T-cell (primary cell): Measurements from ENCODE around the gene CERS6. TPM values are rescaled to one million over a fixed set of nuclear protein-coding genes. Genes with fewer than 3 reads are reported as not detected.
A peak's percentile ranks its signal among the peaks of the same experiment; 100 is the strongest.
"Not testable (repeated sequence)": the region's sequence is repeated elsewhere in the genome, so short reads cannot be mapped to it uniquely, and the experiment has no call there.

ENCODE experiments used
- ATAC-seq, 4 experiments: fragments of 200-7000 bp in 3 of 4; fragments of 150-1000 bp in 1 of 4; cut with Tn5 transposase; replicated peaks in 1 of 4; 1 replicate in 3 of 4; 2 replicates in 1 of 4; pipeline ENCODE4 v1.10.0; 2021; ENCODE audit warnings: moderate library complexity in 3 of 4, mild to moderate bottlenecking in 2 of 4, moderate number of reproducible peaks in 1 of 4
- CTCF ChIA-PET, 2 donors: fragments of 300-600 bp; sonication (Branson Sonifier 250); formaldehyde crosslinking; loops; one replicate each; lab custom pipeline; 2022; ENCODE audit warnings: antibody characterized with exemption in 2 of 2; lab: Charles Lee
- POLR2A ChIA-PET, 2 donors: fragments of 300-600 bp; sonication (Branson Sonifier 250); formaldehyde crosslinking; loops; one replicate each; lab custom pipeline; 2022; ENCODE audit warnings: antibody characterized with exemption in 2 of 2; lab: Charles Lee
- DNase-seq, 35 experiments: peaks; one replicate each; pipeline versions ENCODE4 v3.0.0 to v3.0.0-alpha.2; 2013 to 2023
- H3K27ac ChIP-seq: one replicate; pipeline ENCODE4 v1.5.1; 2013; ENCODE audit warnings: low read length
- H3K27me3 ChIP-seq, 2 experiments: replicated peaks in 1 of 2; 1 replicate in 1 of 2; 2 replicates in 1 of 2; pipeline versions ENCODE4 v1.6.1 to v1.7.0; 2013; ENCODE audit warnings: low read length in 1 of 2, mixed read lengths in 1 of 2; ENCODE audit not compliant: control insufficient read depth in 2 of 2, insufficient read depth in 2 of 2; ENCODE audit errors: extremely low read depth in 1 of 2
- H3K36me3 ChIP-seq, 2 donors: 1 replicate in 1 of 2; 2 replicates in 1 of 2; pipeline versions ENCODE4 v1.6.1 to v1.7.0; 2013; ENCODE audit warnings: low read length in 1 of 2; ENCODE audit not compliant: control insufficient read depth in 2 of 2, insufficient read depth in 1 of 2; ENCODE audit errors: extremely low read depth in 1 of 2
- H3K4me1 ChIP-seq, 2 experiments: 1 replicate in 1 of 2; 2 replicates in 1 of 2; pipeline versions ENCODE4 v1.6.1 to v1.7.0; 2013; ENCODE audit warnings: low read length in 2 of 2, mixed read lengths in 1 of 2; ENCODE audit not compliant: insufficient read depth in 2 of 2, control insufficient read depth in 1 of 2; ENCODE audit errors: extremely low read depth in 1 of 2
- H3K4me3 ChIP-seq, 2 donors: 1 replicate in 1 of 2; 2 replicates in 1 of 2; pipeline versions ENCODE4 v1.5.1 to v1.7.0; 2013; ENCODE audit warnings: mild to moderate bottlenecking in 2 of 2, low read length in 1 of 2, moderate library complexity in 1 of 2; ENCODE audit not compliant: control insufficient read depth in 1 of 2; ENCODE audit errors: extremely low read depth in 1 of 2
- H3K9me3 ChIP-seq: 2 replicates; pipeline ENCODE4 v1.7.0; 2013
- H3K27ac Mint-ChIP-seq, 2 donors: one replicate each; pipeline ENCODE4 v1.8.0; 2020 to 2021; ENCODE audit warnings: mild to moderate bottlenecking in 2 of 2, mixed read lengths in 2 of 2
- H3K27me3 Mint-ChIP-seq, 2 donors: one replicate each; pipeline ENCODE4 v1.8.0; 2021 to 2022; ENCODE audit warnings: mixed read lengths in 2 of 2
- H3K36me3 Mint-ChIP-seq: one replicate; pipeline ENCODE4 v1.8.0; 2021; ENCODE audit warnings: mixed read lengths
- H3K4me1 Mint-ChIP-seq, 3 donors: one replicate each; pipeline ENCODE4 v1.8.0; 2020 to 2022; ENCODE audit warnings: mixed read lengths in 3 of 3, mild to moderate bottlenecking in 1 of 3
- H3K4me3 Mint-ChIP-seq, 3 donors: one replicate each; pipeline ENCODE4 v1.8.0; 2020 to 2022; ENCODE audit warnings: mild to moderate bottlenecking in 3 of 3, mixed read lengths in 3 of 3, moderate library complexity in 3 of 3
- H3K9me3 Mint-ChIP-seq, 3 donors: one replicate each; pipeline ENCODE4 v1.8.0; 2020 to 2022; ENCODE audit warnings: mixed read lengths in 3 of 3
- WGBS: methylation state at CpG from one replicate; pipeline ENCODE4 v1.1.5; 2013; ENCODE audit warnings: missing lambda C conversion rate; ENCODE audit not compliant: insufficient coverage; 5-methylcytosine and 5-hydroxymethylcytosine counted together
- total RNA-seq, 35 experiments: library from RNA in 6 of 35; stranded (reverse) in 6 of 35; fragments of 120-200 nt in 1 of 35; gene quantifications; one replicate each; pipeline versions ENCODE4 v1.2.1 to v1.2.4 and lab custom pipeline; 2013 to 2026

CERS6 gene
- total RNA-seq, 5 donors from 2014 or later (not counting 1 experiment from before 2014, with no cell fraction given), result 11.1 to 20.3 (median 13.6) TPM

- H3K27me3 Mint-ChIP-seq, POLR2A ChIA-PET, H3K9me3 Mint-ChIP-seq, H3K9me3 ChIP-seq, H3K27ac Mint-ChIP-seq, H3K4me1 ChIP-seq, H3K27me3 ChIP-seq, H3K27ac ChIP-seq, CTCF ChIA-PET, DNase-seq, H3K36me3 Mint-ChIP-seq, ATAC-seq, H3K4me3 Mint-ChIP-seq, H3K4me3 ChIP-seq, H3K36me3 ChIP-seq: not testable (repeated sequence)
- WGBS, result no CpG with 5 or more reads among the region's 2 CpGs
- peaks cover 42 to 79% (median 54%) of the 10 kb centered on the region in 3 donors for H3K4me1 Mint-ChIP-seq
Observed at GRCh38 chr2:168502852-168503251, 46.8 kb downstream of the CERS6 start.

DNA sequence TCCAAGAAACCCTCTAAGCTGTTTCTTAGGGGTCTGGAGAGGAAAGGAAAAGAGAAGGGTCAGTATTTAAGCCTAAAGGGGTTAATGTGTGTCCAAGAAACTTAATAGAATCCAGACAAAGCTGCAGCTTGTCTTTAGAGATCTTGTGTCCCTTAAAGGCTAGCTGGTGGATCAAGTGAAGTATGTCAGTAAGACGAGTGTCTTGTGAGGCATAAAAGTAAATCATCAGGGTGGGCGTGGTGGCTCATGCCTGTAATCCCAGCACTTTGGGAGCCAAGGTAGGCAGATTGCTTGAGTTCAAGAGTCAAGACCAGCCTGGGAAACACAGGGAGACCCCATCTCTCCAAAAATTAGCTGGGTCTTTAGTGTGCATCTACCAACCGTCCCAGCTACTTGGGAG lies 47.8 kb downstream of the CERS6 start:
- ATAC-seq, result no peak
- no peak overlapping the region for H3K27ac ChIP-seq
- Mint-ChIP-seq H3K9me3 (peaks cover 0 to 7% (median 3%) of the 10 kb centered on the region in 3 donors), H3K4me3 (no peak overlapping the region), H3K4me1 (peaks cover 43 to 81% (median 53%) of the 10 kb centered on the region in 3 donors), H3K27me3 (no peaks in the 10 kb centered on the region), H3K36me3 (peaks cover 10% of the 10 kb centered on the region), H3K27ac (no peak overlapping the region)
- no peaks in the 10 kb centered on the region for H3K36me3 ChIP-seq
- no peak for DNase-seq
- H3K4me3 ChIP-seq, result no peak overlapping the region
- H3K9me3 ChIP-seq, result no peaks in the 10 kb centered on the region
- H3K4me1 ChIP-seq, result no peaks in the 10 kb centered on the region
- no peaks in the 10 kb centered on the region for H3K27me3 ChIP-seq
- CTCF ChIA-PET, result interaction anchor here in 1 of 2 donors (0.7 kb wide), 1 partner anchor 94 kb away, joined by 3 read pairs; no protein-coding TSS in a partner anchor
- 80% methylated on average over 2 of the region's 3 CpGs for WGBS
- POLR2A ChIA-PET, result no interaction called here

DNA sequence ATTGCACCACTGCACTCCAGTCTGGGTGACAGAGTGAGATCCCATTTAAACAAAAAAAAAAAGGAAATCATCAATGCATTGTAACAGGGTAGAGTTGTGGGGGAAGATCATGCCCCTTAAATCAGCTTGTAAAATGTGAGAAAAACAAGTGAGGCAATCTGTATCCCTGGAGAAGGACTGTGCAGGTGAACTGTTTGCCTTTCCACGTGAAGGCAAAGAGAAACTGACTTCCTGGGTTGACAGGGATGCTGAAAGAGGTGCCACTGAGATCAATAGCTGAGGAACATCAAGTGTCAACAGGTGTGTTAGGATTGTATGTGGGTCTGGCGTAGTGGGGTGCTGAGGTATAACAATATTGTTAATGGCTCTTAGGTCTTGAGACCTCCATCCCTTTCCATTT lies 48.3 kb downstream of the CERS6 start:
- Mint-ChIP-seq H3K27ac (no peak overlapping the region), H3K4me3 (no peak overlapping the region), H3K4me1 (peaks cover 44 to 80% (median 53%) of the 10 kb centered on the region in 3 donors), H3K27me3 (no peaks in the 10 kb centered on the region), H3K36me3 (peaks cover 10% of the 10 kb centered on the region), H3K9me3 (peaks cover 0 to 7% (median 3%) of the 10 kb centered on the region in 3 donors)
- 50% methylated on average over 1 of the region's 2 CpGs for WGBS
- CTCF ChIA-PET, result interaction anchor here in 1 of 2 donors (0.7 kb wide), 2 partner anchors 94 to 150 kb away, joined by 3 read pairs; no protein-coding TSS in a partner anchor
- Histone ChIP-seq H3K4me3 (no peak overlapping the region), H3K27ac (no peak overlapping the region), H3K9me3 (no peaks in the 10 kb centered on the region), H3K4me1 (no peaks in the 10 kb centered on the region), H3K36me3 (no peaks in the 10 kb centered on the region), H3K27me3 (no peaks in the 10 kb centered on the region)
- ATAC-seq (no peak), DNase-seq (no peak)
- POLR2A ChIA-PET, result no interaction called here

GRCh38 chr2:168510125-168510756 lies 54.2 kb downstream of the CERS6 start:
- Histone ChIP-seq H3K27ac (no peak overlapping the region), H3K27me3 (no peaks in the 10 kb centered on the region), H3K4me3 (no peak overlapping the region), H3K4me1 (no peaks in the 10 kb centered on the region), H3K36me3 (no peaks in the 10 kb centered on the region), H3K9me3 (no peaks in the 10 kb centered on the region)
- Mint-ChIP-seq H3K4me3 (no peak overlapping the region), H3K4me1 (peaks cover 49 to 65% (median 63%) of the 10 kb centered on the region in 3 donors), H3K27me3 (no peaks in the 10 kb centered on the region), H3K36me3 (peaks cover 17% of the 10 kb centered on the region), H3K27ac (no peak overlapping the region), H3K9me3 (no peaks in the 10 kb centered on the region)
- DNase-seq, result no peak
- no peak for ATAC-seq
- 83% methylated on average over 2 of the region's 6 CpGs for WGBS
- ChIA-PET CTCF (no interaction called here), POLR2A (no interaction called here)

- DNase-seq, result no peak
- ChIA-PET POLR2A (no interaction called here), CTCF (interaction anchor here in 1 of 2 donors (0.7 kb wide), 1 partner anchor 24 kb away, joined by 3 read pairs; no protein-coding TSS in a partner anchor)
- no peaks in the 10 kb centered on the region for H3K9me3 Mint-ChIP-seq
- H3K27ac ChIP-seq, result no peak overlapping the region
- H3K27me3 ChIP-seq, result no peaks in the 10 kb centered on the region
- no peak overlapping the region for H3K4me3 ChIP-seq
- H3K4me1 Mint-ChIP-seq, result peaks cover 38 to 61% (median 58%) of the 10 kb centered on the region in 3 donors
- WGBS, result no CpG with 5 or more reads among the region's 1 CpG
- no peak for ATAC-seq
- peaks cover 17% of the 10 kb centered on the region for H3K36me3 Mint-ChIP-seq
- H3K27me3 Mint-ChIP-seq, result no peaks in the 10 kb centered on the region
- H3K4me3 Mint-ChIP-seq, result no peak overlapping the region
- no peaks in the 10 kb centered on the region for H3K9me3 ChIP-seq
- H3K27ac Mint-ChIP-seq, result peak overlapping the region in 1 of 2 donors; percentile 45
- no peaks in the 10 kb centered on the region for H3K36me3 ChIP-seq
- H3K4me1 ChIP-seq, result no peaks in the 10 kb centered on the region
Observed at GRCh38 chr2:168514692-168515091, 58.6 kb downstream of the CERS6 start.

- DNase-seq (no peak), ATAC-seq (no peak)
- Mint-ChIP-seq H3K27ac (no peak overlapping the region), H3K27me3 (no peaks in the 10 kb centered on the region), H3K4me1 (peaks cover 40 to 65% (median 63%) of the 10 kb centered on the region in 3 donors), H3K36me3 (peaks cover 17% of the 10 kb centered on the region), H3K9me3 (no peaks in the 10 kb centered on the region), H3K4me3 (no peak overlapping the region)
- H3K27me3 ChIP-seq, result no peaks in the 10 kb centered on the region
- H3K9me3 ChIP-seq, result no peaks in the 10 kb centered on the region
- H3K27ac ChIP-seq, result no peak overlapping the region
- H3K4me3 ChIP-seq, result no peak overlapping the region
- no peaks in the 10 kb centered on the region for H3K36me3 ChIP-seq
- H3K4me1 ChIP-seq, result no peaks in the 10 kb centered on the region
- 86% methylated on average over 1 of the region's 2 CpGs for WGBS
- POLR2A ChIA-PET, result no interaction called here
- CTCF ChIA-PET, result no interaction called here
Observed at GRCh38 chr2:168515502-168515901, 59.4 kb downstream of the CERS6 start.
